A673 (cell line): ENCODE data around the gene TTLL5. TPM values are rescaled to one million over a fixed set of nuclear protein-coding genes. Genes with fewer than 3 reads are reported as not detected.

Experiments used
- BruUV-seq: library from RNA; stranded (reverse); fragments of 400-500 nt; replicated peaks from 2 replicates; lab custom pipeline; 2021; lab: Mats Ljungman, UMichigan
- CTCF ChIA-PET: fragments of 300-600 bp; sonication (Branson Sonifier 250); formaldehyde crosslinking; loops from one replicate; lab custom pipeline; 2022; ENCODE audit warnings: antibody characterized with exemption; lab: Charles Lee
- POLR2A ChIA-PET: fragments of 300-600 bp; sonication (Branson Sonifier 250); formaldehyde crosslinking; loops from one replicate; lab custom pipeline; 2022; ENCODE audit warnings: antibody characterized with exemption; ENCODE audit not compliant: low non-redundant PET; lab: Charles Lee
- DNase-seq: peaks from one replicate; pipeline ENCODE4 v3.0.0-alpha.2; 2015; ENCODE audit warnings: low spot score
- H3K27ac ChIP-seq: fragments of 200-600 bp; sonication (generic); 2 replicates; pipeline ENCODE4 v1.5.1; 2016; ENCODE audit warnings: mixed run types, low read depth, mild to moderate bottlenecking, mixed read lengths, antibody characterized with exemption, low read length; ENCODE audit not compliant: poor library complexity, severe bottlenecking
- H3K27me3 ChIP-seq: fragments of 200-600 bp; sonication (generic); replicated peaks from 2 replicates; pipeline ENCODE4 v1.6.1; 2017; ENCODE audit warnings: mixed run types, low read depth, mild to moderate bottlenecking, mixed read lengths, antibody characterized with exemption, low read length; ENCODE audit not compliant: insufficient read depth, poor library complexity
- H3K36me3 ChIP-seq: fragments of 200-600 bp; sonication (generic); 2 replicates; pipeline ENCODE4 v1.6.1; 2016; ENCODE audit warnings: mixed run types, mild to moderate bottlenecking, mixed read lengths, antibody characterized with exemption, low read length; ENCODE audit not compliant: insufficient read depth, poor library complexity, severe bottlenecking
- H3K4me1 ChIP-seq: fragments of 200-600 bp; sonication (generic); 2 replicates; pipeline ENCODE4 v1.6.1; 2017; ENCODE audit warnings: mixed run types, mild to moderate bottlenecking, mixed read lengths, antibody characterized with exemption, low read length; ENCODE audit not compliant: insufficient read depth, poor library complexity, severe bottlenecking
- H3K4me3 ChIP-seq: fragments of 200-600 bp; sonication (generic); 2 replicates; pipeline ENCODE4 v1.5.1; 2016; ENCODE audit warnings: low read depth, mixed run types, mild to moderate bottlenecking, mixed read lengths, low read length; ENCODE audit not compliant: poor library complexity, severe bottlenecking
- H3K9me3 ChIP-seq: fragments of 200-600 bp; sonication (generic); 2 replicates; pipeline ENCODE4 v1.6.1; 2016; ENCODE audit warnings: mixed run types, low read depth, mild to moderate bottlenecking, mixed read lengths, antibody characterized with exemption, low read length; ENCODE audit not compliant: poor library complexity, severe bottlenecking
- CTCF ChIP-seq: fragments of 300-800, 200-600 bp; sonication (generic); conservative IDR thresholded peaks from 2 replicates; pipeline ENCODE4 v1.5.1; 2017; ENCODE audit warnings: low read depth, mild to moderate bottlenecking, antibody characterized with exemption, low read length, moderate library complexity, mixed read lengths
- EZH2 ChIP-seq: fragments of 200-600 bp; sonication (generic); IDR thresholded peaks from 2 replicates; pipeline ENCODE4 v1.6.1; 2017; ENCODE audit warnings: borderline replicate concordance, low read depth, mild to moderate bottlenecking, mixed read lengths, antibody characterized with exemption, low read length; ENCODE audit not compliant: poor library complexity, severe bottlenecking
- intact Hi-C: fragments of 100-400 bp; cut with micrococcal nuclease; formaldehyde crosslinking; loops from one replicate; pipeline ENCODE4 v1.10.0; 2022; ENCODE audit not compliant: unreplicated experiment
- total RNA-seq: library from RNA; stranded (reverse); gene quantifications from 2 replicates; pipeline ENCODE4 v1.2.3, GENCODE V29; 2021

Gene TTLL5
- total RNA-seq, 1 experiment from 2014 or later, result 56.7 TPM

GRCh38 chr14:75655235-75655634 is 5.8 kb upstream of the TTLL5 start:
- peaks cover 66% of the 10 kb centered on the region for H3K36me3 ChIP-seq
- H3K4me3 ChIP-seq, result no peak overlapping the region
- TF ChIP-seq CTCF, result no peak
- TF ChIP-seq EZH2, result no peak
- no peaks in the 10 kb centered on the region for H3K27me3 ChIP-seq
- no TSS peak for BruUV-seq
- no peaks in the 10 kb centered on the region for H3K4me1 ChIP-seq
- intact Hi-C loops, result loop anchor here (2.0 kb wide), 1 partner anchor 348 kb away; no protein-coding TSS in a partner anchor
- no peak for DNase-seq
- CTCF ChIA-PET, result interaction anchor here (1.5 kb wide), 1 partner anchor 77 kb away, joined by 7 read pairs; the partner anchor contains the start of gene FLVCR2
- POLR2A ChIA-PET, result no interaction called here
- H3K9me3 ChIP-seq, result no peaks in the 10 kb centered on the region
- no peak overlapping the region for H3K27ac ChIP-seq

GRCh38 chr14:75657331-75657730 is 3.7 kb upstream of the TTLL5 start:
- no peak for TF ChIP-seq CTCF
- TF ChIP-seq EZH2, result no peak
- Histone ChIP-seq H3K4me1 (no peaks in the 10 kb centered on the region), H3K4me3 (no peak overlapping the region), H3K9me3 (no peaks in the 10 kb centered on the region), H3K27me3 (no peaks in the 10 kb centered on the region), H3K27ac (no peak overlapping the region), H3K36me3 (peaks cover 45% of the 10 kb centered on the region)
- no TSS peak for BruUV-seq
- ChIA-PET CTCF (interaction anchor here (0.6 kb wide), 1 partner anchor 113 kb away, joined by 8 read pairs; no protein-coding TSS in a partner anchor), POLR2A (interaction anchor here (0.6 kb wide), 1 partner anchor 674 kb away, joined by 3 read pairs; no protein-coding TSS in a partner anchor)
- DNase-seq, result no peak
- intact Hi-C loops, result no loop called here

GRCh38 chr14:75658957-75659356 is 2.1 kb upstream of the TTLL5 start:
- POLR2A ChIA-PET, result no interaction called here
- CTCF ChIA-PET, result no interaction called here
- no peak overlapping the region for H3K4me3 ChIP-seq
- intact Hi-C loops, result no loop called here
- H3K27ac ChIP-seq, result no peak overlapping the region
- no peaks in the 10 kb centered on the region for H3K9me3 ChIP-seq
- no peaks in the 10 kb centered on the region for H3K4me1 ChIP-seq
- DNase-seq, result no peak
- H3K27me3 ChIP-seq, result no peaks in the 10 kb centered on the region
- peaks cover 39% of the 10 kb centered on the region for H3K36me3 ChIP-seq
- TF ChIP-seq CTCF (no peak), EZH2 (no peak)
- no TSS peak for BruUV-seq
